HepG2 (cell line): ENCODE measurements around the gene ENTREP3. TPM values are rescaled to one million over a fixed set of nuclear protein-coding genes. Genes with fewer than 3 reads are reported as not detected.

Experiments
- ATF3 ChIP-seq: sonication (generic); formaldehyde crosslinking; IDR thresholded peaks from 2 replicates; pipeline ENCODE4 v1.4.0; 2020; ENCODE audit warnings: missing genetic modification reagents
- BRD4 ChIP-seq: sonication (generic); formaldehyde crosslinking; IDR thresholded peaks from 2 replicates; pipeline ENCODE4 v1.4.0; 2020; ENCODE audit warnings: missing genetic modification reagents
- HOMEZ ChIP-seq: IDR thresholded peaks from 2 replicates; pipeline ENCODE4 v1.6.1; 2016; ENCODE audit warnings: low read depth
- NFKBIZ ChIP-seq: IDR thresholded peaks from 2 replicates; pipeline ENCODE4 v1.6.1; 2018; ENCODE audit warnings: missing genetic modification reagents, missing compliant biosample characterization
- RERE ChIP-seq: IDR thresholded peaks from 2 replicates; pipeline ENCODE4 v1.6.1; 2016; ENCODE audit warnings: low read depth, missing genetic modification reagents, missing compliant biosample characterization
- RORA ChIP-seq: sonication (generic); formaldehyde crosslinking; IDR thresholded peaks from 2 replicates; pipeline ENCODE4 v1.5.0; 2020; ENCODE audit warnings: mild to moderate bottlenecking, missing genetic modification reagents, moderate library complexity
- SALL1 ChIP-seq: sonication (generic); formaldehyde crosslinking; IDR thresholded peaks from 2 replicates; pipeline ENCODE4 v1.8.0; 2022; ENCODE audit warnings: mild to moderate bottlenecking, missing genetic modification reagents
- ZBTB3 ChIP-seq: sonication (generic); formaldehyde crosslinking; IDR thresholded peaks from 2 replicates; pipeline ENCODE4 v1.4.0; 2020; ENCODE audit warnings: low read depth, mild to moderate bottlenecking, moderate library complexity, missing genetic modification reagents, borderline replicate concordance
- ZFP36L1 ChIP-seq: sonication (generic); formaldehyde crosslinking; IDR thresholded peaks from 2 replicates; pipeline ENCODE4 v1.8.0; 2022; ENCODE audit warnings: mild to moderate bottlenecking, missing genetic modification reagents, moderate library complexity
- ZFY ChIP-seq: sonication (generic); formaldehyde crosslinking; IDR thresholded peaks from 2 replicates; pipeline ENCODE4 v1.4.0; 2020; ENCODE audit warnings: missing genetic modification reagents
- ZNF20 ChIP-seq: sonication (generic); formaldehyde crosslinking; IDR thresholded peaks from 2 replicates; pipeline ENCODE4 v1.4.0; 2020; ENCODE audit warnings: mild to moderate bottlenecking, moderate library complexity, missing genetic modification reagents
- ZNF788 ChIP-seq: sonication (generic); formaldehyde crosslinking; IDR thresholded peaks from 2 replicates; pipeline ENCODE4 v1.5.0; 2020; ENCODE audit warnings: mild to moderate bottlenecking, missing genetic modification reagents, borderline replicate concordance
- ZSCAN25 ChIP-seq: sonication (generic); formaldehyde crosslinking; IDR thresholded peaks from 2 replicates; pipeline ENCODE4 v1.8.0; 2022; ENCODE audit warnings: mild to moderate bottlenecking, missing genetic modification reagents
- polyA plus RNA-seq, 8 experiments: library from polyadenylated mRNA; depleted of rRNA in 3 of 8; stranded (reverse) in 7 of 8; unstranded in 1 of 8; fragments of >200 nt; fragmentation: Illumina TruSeq in 4 of 8; extraction: Trizol in 4 of 8; gene quantifications; 2 replicates each; pipeline versions ENCODE4 v1.2.1 to v1.2.3, GENCODE V29; 2011 to 2016; ENCODE audit warnings: low read depth in 4 of 8, missing spikeins in 1 of 8, mixed read lengths in 1 of 8; ENCODE audit not compliant: insufficient read depth in 1 of 8
- total RNA-seq, 5 experiments: library from RNA; depleted of rRNA; stranded (reverse); fragments of >200 nt; fragmentation: Illumina TruSeq; extraction: Trizol; gene quantifications; 2 replicates each; pipeline ENCODE4 v1.2.3, GENCODE V29; 2016; ENCODE audit warnings: low read depth in 1 of 5
- TF ChIP-seq, protein P1 (sequence below): sonication (generic); formaldehyde crosslinking; IDR thresholded peaks from 2 replicates; pipeline ENCODE4 v1.5.0; 2020; ENCODE audit warnings: mild to moderate bottlenecking, missing genetic modification reagents, borderline replicate concordance

ENTREP3 gene
- total and polyA plus RNA-seq, 2 of the 13 experiments (the other 11 are each of a cell fraction or from before 2014, with no cell fraction given): 4.1 to 9.9 TPM

DNA sequence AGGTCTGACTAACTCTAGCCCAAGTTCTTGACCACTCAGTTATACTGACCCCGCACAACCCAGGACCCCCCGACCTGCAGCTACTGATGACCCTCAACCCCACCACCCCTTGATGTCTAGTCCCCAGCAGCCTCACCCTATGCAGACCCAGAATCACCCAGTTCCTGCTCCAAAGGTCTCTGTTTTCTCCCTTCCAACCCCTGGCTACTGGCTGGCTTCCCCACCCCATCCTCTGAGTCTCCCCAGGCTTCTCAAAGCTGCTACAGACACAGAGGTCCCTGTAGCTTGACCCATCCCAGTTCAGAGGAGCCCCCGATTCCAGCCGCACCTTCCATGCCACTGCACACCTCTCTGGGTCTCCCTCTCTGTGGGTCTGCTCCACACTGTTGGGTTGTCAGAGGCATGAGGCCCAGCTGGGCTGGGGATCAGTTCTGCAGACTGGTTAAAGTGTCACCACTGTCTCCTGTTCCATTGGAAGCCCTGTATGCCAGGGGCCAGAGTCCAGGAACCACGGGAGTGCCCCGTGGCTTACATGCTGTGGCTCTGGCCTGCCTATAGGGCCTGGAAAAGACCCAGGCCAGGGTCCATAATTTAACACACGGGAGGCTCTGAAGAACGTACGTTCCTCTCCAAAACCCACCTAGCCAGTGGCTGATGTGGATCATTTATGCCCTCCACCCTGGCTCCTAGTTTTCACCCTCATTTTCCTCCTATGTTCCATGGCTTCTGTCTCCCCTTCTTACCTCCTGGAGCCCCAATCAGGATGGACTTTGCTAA, 45.5 kb upstream of the ENTREP3 start (continued):
- no peak; the same call in 1 of the 2 replicates for TF ChIP-seq RERE (CRISPR knock-in tag)
- TF ChIP-seq, protein P1, sequence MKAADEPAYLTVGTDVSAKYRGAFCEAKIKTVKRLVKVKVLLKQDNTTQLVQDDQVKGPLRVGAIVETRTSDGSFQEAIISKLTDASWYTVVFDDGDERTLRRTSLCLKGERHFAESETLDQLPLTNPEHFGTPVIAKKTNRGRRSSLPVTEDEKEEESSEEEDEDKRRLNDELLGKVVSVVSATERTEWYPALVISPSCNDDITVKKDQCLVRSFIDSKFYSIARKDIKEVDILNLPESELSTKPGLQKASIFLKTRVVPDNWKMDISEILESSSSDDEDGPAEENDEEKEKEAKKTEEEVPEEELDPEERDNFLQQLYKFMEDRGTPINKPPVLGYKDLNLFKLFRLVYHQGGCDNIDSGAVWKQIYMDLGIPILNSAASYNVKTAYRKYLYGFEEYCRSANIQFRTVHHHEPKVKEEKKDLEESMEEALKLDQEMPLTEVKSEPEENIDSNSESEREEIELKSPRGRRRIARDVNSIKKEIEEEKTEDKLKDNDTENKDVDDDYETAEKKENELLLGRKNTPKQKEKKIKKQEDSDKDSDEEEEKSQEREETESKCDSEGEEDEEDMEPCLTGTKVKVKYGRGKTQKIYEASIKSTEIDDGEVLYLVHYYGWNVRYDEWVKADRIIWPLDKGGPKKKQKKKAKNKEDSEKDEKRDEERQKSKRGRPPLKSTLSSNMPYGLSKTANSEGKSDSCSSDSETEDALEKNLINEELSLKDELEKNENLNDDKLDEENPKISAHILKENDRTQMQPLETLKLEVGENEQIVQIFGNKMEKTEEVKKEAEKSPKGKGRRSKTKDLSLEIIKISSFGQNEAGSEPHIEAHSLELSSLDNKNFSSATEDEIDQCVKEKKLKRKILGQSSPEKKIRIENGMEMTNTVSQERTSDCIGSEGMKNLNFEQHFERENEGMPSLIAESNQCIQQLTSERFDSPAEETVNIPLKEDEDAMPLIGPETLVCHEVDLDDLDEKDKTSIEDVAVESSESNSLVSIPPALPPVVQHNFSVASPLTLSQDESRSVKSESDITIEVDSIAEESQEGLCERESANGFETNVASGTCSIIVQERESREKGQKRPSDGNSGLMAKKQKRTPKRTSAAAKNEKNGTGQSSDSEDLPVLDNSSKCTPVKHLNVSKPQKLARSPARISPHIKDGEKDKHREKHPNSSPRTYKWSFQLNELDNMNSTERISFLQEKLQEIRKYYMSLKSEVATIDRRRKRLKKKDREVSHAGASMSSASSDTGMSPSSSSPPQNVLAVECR (CRISPR knock-in tag): peak; percentile 86
- peak; percentile 92; the same call in 1 of the 2 replicates for TF ChIP-seq ZNF788 (CRISPR knock-in tag)
- peak; percentile 95 for TF ChIP-seq ZFY
- no peak for TF ChIP-seq RORA (CRISPR knock-in tag)
- TF ChIP-seq ZFP36L1 (CRISPR knock-in tag): peak; percentile 83; the same call in 1 of the 2 replicates
- TF ChIP-seq NFKBIZ (CRISPR knock-in tag): no peak
- peak; percentile 76; the same call in 1 of the 2 replicates for TF ChIP-seq BRD4
- peak; percentile 84; the same call in 1 of the 2 replicates for TF ChIP-seq ZSCAN25
- peak; percentile 23; the same call in 1 of the 2 replicates for TF ChIP-seq ATF3
- TF ChIP-seq SALL1 (CRISPR knock-in tag): peak; percentile 96
- TF ChIP-seq ZNF20 (CRISPR knock-in tag): no peak
- peak; percentile 36; the same call in 1 of the 2 replicates for TF ChIP-seq ZBTB3 (CRISPR knock-in tag)
- TF ChIP-seq HOMEZ: peak; percentile 56; the same call in 1 of the 2 replicates
